ELF-1 (cell line): ENCODE data around the gene BCL7C.
"Not testable (repeated sequence)": the region's sequence is repeated elsewhere in the genome, so short reads cannot be mapped to it uniquely, and the experiment has no call there.

ENCODE experiments used
- DNase-seq: peaks from one replicate; pipeline ENCODE4 v3.0.0-alpha.2; 2016; ENCODE audit warnings: low read depth, low spot score

The BCL7C gene

GRCh38 chr16:30895627-30896260 is 1.9 kb upstream of the BCL7C start:
- DNase-seq = peak; percentile 89

DNA sequence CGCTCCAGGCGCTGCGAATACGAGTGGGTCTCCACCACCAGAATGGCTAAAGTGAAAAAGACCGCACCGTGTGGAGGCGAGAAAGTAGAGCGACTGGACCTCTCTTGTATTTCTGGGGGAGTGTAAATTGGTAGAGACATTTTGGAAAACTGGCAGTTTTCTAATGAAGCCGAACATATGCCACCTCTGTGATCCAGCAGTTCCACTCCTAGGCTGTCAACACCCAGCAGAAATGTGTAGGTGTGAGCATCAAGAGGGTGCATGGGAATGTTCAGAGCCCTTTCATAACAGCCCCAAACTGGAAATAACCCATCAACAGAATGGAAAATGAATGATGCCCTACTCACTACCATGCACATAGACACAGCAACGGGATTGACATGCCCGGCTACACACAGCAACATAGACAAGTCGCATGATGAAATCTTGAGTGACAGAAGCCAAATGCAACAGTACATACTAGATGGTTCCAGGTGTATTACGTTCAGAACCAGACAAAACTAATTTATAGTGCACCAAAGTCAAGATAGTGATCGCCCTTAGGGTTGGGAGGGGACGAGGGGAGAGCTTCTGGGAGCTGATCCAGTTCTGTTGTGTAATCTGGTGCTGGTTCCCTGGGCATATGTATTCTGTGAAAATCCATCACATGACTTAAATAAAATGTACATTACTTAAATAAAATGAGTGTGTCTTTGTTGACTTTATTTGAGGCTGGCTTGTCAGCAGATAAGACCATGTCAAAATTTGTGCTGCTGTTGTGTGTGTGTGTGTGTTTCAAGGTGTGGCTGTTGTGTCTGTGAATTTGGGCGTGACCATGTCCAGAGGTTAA is 877 bp upstream of the BCL7C start:
- no peak for DNase-seq

DNA sequence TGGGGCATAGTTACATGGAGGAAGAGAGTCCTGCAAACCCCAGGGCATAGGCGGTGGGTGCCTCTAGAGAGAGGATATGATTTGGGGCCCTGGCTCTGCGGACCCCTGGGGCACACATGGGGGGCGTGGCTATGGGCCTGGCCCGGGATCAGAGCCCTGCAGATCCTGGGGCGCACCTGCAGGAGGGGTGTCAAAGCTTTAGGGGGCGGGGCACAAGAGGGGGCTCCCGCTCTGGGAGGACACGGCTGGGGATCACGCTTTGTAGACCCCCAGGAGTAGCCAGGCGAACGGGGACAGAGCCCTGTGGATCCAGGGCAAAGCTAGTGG is 497 bp downstream of the BCL7C start:
- DNase-seq = no peak

DNA sequence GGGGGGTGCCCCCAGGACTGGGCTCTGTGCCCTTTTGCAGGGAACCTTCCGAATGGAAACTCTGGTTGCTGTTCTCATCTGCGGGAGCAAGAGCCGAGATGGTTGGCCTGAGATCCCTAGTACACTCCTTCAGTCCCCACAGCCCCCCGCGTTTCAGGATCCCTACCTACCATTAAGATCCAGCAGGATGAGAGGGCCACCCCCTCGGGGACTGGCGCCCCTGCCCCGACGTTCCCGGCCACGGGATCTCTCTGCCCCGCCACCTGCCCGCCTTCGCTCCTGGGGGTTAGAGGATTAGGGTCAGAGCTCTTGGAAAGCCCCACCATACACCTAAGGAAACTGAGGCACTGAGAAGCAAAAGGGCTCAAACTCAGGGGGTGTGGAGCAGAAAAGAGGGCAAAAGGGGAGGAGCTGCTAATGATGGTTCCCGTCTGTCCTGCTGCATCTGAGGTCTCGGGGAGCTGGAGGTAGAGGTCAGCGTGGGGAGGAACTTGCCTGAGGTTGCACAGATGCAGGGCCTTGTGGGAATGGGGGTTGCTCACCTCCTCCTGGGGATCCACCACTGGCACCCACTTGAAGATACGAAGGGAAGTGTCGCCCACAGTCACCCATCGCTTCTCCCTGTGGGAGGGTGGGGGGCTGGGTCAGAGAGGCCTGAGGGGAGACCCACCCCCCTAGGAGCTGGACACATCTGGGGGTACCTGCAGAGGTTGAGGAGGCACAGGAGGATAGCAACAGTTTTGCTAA is 1.0 kb downstream of the BCL7C start:
- no peak for DNase-seq

DNA sequence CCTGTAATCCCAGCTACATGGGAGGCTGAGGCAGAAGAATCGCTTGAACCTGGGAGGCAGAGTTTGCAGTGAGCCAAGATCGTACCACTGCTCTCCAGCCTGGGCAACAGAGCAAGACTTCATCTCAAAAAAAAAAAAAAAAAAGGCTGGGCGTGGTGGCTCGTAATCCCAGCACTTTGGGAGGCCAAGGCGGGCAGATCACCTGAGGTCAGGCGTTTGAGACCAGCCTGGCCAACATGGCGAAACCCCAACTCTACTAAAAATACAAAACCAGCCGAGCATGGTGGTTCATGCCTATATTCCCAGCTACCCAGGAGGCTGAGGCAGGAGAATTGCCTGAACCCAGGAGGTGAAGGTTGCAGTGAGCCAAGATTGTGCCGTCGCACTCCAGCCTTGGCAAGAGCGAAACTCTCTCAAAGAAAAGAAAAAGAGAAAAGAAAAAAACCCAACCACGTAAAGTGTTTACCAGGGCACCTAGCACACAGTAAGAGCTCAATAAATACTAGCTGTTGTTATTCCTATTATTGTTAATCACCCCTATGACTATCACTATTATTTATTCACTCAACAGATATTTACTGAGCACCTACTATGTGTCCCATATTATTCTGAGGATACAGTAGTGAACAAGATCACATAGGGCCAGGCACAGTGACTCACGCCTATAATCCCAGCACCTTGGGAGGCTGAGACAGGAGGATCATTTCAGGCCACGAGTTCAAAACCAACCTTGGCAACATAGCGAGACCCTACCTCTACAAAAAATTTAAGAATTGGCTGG is 2.6 kb downstream of the BCL7C start:
- not testable (repeated sequence) for DNase-seq

DNA sequence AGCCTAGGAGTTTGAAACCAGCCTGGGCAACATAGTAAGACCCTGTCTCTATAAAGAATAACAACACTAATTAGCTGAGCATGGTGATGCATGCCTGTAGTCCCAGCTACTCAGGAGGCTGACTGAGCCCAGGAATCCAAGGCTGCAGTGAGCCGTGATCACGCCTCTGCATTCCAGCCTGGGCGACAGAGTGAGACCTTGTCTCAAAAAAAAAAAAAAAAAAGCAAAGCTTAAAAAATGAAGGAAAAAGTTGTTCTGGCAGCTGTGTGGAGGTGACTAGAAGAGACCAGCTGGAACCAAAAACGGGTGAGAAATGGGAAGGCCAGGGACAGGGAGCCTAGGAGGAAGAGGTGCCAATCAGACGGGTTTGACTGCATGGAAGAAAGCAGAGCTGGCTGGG is 4.2 kb downstream of the BCL7C start:
- no peak for DNase-seq

DNA sequence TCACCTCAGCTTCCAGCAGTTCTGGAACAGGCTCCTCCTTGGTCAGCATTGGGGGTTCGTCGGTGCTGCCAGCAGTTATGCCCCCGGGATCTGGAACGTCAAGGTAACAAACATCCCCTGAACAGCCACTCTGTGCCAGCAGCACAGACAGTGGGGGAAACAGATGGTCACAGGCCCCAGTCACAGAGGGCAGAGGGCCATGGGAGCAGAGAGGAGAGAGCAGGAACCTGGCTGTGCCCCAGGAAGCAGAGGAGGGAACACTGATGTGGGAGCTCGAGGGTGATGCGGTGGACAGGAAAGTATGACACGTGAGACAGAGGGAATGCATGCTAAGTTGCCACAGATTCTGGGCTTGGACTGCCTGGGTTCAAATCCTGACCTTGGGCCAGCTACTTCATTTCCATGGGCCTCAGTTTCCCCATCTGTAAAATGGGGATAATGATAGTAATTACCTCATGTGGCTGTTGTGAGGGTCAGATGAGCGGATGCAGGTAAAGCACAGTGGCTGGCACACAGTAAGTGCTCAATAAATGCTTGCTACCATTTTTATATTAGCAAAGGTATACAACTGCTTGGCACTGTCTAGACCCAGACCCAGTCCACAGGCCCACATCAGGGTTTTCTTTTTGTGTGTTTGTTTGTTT is 4.9 kb downstream of the BCL7C start:
- no peak for DNase-seq

DNA sequence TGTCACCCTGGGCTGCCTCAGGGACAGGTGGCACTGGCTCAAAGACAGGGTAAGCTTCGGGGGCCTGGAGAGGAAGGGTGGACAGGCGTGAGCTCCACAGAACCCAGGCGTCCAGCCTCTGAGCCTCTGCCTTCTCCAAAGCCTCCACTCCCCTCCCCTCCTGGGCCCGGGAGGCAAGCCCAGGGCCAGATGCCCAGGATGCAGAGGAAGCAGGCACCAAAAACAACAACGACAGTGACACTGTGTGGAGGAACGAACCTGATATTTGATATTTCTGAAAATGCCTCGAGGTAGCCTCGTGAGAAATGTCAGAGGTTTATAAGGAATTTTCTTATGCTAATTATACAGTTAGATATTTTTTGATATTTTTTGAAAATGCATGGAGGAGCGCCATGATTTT is 6.0 kb downstream of the BCL7C start:
- DNase-seq = no peak

GRCh38 chr16:30886145-30886544 is 7.7 kb downstream of the BCL7C start:
- no peak for DNase-seq

DNA sequence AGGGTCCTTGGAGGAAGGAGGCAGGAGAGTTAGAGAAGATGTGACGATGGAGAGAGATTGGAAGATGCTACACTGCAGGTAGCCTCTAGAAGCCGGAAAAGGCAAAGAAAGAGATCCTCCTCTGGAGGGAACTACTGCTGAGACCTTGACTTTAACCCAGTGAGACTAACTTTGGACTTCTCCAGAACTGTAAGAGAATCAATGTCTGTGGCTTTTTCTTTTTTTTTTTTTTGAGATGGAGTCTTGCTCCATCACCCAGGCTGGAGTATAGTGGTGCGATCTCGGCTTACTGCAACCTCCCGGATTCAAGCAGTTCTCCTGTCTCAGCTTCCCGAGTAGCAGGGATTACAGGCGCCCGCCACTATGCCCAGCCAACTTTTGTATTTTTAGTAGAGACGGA is 8.7 kb downstream of the BCL7C start:
- DNase-seq = no peak

- DNase-seq = no peak
Observed at GRCh38 chr16:30884760-30885159, 9.1 kb downstream of the BCL7C start.

DNA sequence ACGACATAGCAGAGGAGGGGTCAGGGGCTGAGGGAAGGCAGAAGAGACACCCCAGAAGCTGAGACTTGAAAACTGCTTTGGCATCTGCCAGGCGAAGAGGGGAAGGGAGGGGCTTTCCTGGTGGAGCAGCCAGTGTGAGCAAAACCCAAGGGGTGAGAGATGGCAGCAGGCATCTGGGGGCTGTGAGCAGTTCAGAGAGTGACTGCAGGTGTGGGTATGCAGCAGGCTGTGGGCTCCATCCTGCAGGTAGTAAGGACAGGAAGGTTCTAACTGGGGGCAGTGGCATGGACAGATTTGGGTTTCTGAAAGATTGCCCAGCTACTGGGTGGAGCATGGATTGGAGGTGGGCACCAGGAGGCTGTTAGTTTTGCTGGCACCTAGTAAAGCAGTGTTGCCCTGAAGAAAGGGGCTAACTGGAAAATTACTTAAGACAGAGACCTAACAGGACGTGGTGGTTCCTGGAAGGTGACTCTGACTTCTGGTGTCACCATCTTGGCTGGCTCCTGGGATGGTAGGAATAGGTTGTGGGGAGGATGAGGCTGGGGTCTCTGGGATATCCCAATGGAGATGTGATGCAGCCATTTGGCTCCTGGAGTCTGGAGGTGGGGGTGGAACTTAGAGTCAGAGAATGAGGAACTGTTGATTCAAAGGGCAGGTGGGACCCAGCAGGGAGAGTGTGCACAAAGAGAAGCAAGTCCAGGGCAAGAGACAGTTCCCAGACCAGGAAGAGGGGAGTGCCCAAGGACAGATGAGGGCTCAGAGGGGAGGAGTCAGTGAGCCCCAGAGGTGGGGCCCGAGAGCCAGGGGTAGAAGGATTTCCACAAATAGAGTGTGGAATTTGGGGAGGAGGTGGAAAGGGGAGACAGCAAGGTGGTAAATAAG is 11.2 kb downstream of the BCL7C start:
- DNase-seq = no peak

- peak; percentile 54 for DNase-seq
Observed at GRCh38 chr16:30876867-30877266, 17.0 kb downstream of the BCL7C start.

DNA sequence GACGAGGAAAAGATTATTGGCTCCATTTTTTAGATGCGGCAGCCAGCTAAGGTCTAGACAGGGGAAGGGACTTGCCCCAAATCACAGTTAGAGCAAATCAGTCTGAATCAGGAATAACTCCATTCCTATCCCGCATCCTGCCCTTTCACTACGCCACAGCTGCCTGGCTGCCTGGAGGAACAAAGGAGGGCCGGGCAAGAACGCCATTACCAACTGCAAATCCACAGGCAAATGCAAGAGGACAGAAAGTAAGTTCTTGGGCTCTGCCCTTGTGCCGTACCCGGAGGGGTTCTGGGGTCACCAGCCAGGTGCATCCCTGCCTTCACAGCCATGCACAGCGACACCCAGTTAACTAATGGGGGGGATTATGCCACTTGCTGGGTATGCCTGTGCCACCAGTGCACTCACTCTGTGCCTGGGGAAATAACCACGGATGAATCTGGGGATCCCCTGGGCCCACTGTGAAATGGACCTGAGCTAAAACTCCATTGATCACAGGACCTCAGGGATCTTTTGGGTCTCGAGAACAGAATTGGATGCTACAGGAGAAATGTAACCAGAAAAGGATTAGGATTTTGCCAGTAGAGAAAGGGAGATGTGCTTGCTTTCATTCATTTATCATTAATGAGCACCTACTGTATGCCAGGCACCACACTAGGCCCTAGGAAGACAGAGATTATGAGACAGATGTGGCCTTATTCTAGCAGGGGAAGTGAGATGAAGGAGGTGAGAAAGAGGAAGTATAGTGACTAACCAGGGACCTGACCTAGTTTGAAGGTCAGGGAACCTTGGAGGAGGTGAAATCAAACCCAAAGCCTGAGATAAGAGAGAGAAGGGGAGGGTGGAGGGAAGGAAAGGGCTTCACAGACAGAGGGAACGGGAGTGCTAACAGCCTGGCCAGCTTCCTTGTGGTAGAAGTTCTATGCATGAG is 17.7 kb downstream of the BCL7C start:
- peak; percentile 47 for DNase-seq

DNA sequence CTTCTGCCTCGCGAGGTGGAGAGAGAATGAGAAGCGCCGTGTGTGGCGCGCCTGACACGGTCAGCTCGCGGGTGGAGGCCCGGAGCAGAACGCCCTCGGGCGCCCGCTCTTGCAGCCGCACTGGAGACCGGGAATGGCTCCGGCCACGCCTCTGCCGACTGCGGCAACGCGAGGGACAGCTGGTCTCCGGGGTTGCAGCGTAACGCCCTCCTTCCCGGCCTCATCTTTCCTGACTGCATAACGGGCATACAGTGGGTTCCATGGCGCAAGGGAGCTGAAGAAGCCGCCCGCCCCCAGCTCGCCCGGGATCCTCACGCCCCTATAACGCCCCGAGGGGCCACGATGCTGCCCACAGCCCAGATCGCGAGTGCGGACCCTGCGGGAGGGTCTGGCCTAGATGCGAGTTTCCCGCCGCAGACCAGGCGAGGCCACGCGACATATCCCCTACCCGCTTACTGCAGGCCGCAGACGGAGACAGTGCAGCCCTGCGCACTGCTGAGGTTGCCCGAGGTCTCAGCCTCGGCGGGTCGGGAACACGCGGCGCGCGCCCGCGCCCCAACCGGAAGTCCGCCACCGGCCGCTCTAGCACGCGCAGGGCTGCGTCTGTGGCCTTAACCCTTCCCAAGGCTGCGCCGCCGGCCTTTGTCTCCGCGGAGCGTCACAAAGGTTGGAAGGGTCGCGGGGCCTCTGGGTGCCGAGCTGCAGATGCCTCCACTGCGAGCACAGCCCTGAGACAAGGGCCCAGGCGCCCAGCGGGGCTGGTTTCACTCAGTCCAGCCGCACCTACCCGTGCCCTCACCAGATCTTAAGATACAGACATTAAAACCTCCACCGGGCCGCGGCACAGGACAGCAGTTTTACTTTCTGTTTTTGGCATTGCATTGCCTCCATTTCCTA is 18.8 kb downstream of the BCL7C start:
- DNase-seq = peak; percentile 95

DNA sequence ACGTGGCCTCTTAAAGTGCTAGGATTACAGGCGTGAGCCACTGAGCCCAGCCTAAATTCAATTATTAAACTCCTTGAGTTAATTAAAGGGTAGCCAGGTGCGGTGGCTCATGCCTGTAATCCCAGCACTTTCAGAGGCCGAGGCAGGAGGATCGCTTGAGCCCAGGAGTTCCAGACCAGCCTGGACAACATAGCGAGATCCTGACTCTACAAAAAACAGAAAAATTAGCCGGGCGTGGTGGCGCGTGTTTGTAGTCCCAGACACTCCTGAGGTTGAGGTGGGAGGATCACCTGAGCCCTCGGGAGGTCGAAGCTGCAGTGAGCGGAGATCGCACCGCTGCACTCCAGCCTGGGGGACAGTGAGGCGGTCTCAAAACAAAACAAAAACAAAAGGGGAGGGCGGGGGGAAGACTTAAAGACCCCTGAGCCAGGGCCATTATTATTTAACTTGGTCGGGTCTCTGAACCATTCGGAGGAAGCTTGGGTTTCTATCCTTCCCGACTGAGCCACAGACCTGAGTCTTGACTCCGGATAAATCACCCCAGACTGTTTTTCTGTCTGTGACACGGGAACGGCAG is 19.5 kb downstream of the BCL7C start:
- DNase-seq = peak; percentile 69

DNA sequence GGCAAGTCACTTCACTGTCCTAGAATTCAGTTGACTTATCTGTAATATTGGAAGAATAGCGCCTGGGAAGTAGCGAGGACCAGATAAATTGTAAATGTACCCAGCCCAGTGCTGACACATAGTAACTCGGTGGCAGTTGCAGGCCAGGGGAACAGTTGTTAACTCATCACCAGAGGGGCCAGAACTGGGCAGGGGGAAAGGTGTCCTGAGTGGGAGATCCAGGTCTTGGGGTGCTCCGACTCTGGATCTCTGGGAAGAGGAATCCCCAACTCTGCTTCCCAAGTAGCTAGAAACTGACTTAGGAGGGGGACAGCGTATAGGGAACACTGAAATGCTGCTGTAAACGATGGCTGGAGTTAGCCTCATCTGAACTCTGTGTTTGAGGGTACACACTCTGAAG is 23.0 kb downstream of the BCL7C start:
- DNase-seq = no peak

DNA sequence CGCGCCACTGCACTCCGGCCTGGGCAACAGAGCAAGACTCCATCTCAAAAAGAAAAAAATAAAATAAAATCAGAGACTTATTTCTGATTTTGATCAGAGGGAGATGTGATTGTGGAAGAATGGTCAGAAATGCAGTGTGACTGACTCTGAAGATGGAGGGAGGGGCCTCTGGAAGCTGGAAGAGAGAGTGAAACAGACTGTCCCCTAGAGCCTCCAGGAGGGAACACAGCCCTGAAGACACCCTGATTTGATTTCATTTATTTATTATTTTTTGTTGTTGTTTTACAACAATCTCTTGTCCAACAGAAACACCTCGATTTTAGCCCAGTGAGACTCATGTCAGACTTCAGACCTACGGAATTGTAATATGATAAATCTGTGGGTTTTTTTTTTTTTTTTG is 26.1 kb downstream of the BCL7C start:
- no peak for DNase-seq
